ENCODE measurements around the gene GRM5. TPM values are rescaled to one million over a fixed set of nuclear protein-coding genes. Genes with fewer than 3 reads are reported as not detected.
A peak's percentile ranks its signal among the peaks of the same experiment; 100 is the strongest.

Gene GRM5
- polyA plus RNA-seq, 1 donor = 0.05 TPM

DNA sequence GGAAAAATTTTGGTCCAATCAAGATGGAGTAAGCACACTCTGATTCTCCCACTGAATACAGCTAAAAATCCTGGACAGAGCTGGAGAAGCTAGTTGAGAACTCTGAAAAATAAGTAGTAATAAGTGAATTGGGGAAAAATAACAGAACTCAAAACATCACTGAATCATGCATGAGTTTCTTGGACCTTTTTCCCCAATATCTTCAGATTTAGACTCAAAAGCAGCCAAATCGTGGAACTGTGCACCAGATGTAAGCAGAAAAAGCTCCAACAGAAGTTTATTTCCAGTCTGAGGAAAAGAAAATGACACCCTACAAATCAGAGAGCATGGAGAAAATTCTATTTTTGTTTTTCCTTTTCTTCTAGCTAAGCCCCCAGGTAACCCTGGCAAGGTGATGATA lies 448.6 kb downstream of the GRM5 start:
- DNase-seq = no peak

DNA sequence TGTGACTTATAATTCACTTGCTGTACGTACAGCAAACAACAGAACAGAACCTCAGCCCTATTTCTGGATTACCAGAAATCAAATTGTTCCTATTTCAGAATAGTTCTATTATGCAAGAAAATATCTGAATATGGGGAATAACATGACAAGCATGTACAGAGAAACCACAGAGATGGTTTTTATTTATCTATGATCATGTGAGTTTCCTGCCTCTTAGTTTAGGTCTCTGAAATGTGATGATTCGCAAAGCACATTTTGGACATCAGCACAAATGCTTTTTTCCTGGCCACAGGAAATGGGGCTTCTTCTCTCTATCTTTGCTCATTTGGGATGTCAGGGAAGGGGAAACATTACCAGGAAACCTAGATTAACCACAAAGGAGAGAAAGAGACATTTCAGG lies 461.5 kb downstream of the GRM5 start:
- DNase-seq = no peak

DNA sequence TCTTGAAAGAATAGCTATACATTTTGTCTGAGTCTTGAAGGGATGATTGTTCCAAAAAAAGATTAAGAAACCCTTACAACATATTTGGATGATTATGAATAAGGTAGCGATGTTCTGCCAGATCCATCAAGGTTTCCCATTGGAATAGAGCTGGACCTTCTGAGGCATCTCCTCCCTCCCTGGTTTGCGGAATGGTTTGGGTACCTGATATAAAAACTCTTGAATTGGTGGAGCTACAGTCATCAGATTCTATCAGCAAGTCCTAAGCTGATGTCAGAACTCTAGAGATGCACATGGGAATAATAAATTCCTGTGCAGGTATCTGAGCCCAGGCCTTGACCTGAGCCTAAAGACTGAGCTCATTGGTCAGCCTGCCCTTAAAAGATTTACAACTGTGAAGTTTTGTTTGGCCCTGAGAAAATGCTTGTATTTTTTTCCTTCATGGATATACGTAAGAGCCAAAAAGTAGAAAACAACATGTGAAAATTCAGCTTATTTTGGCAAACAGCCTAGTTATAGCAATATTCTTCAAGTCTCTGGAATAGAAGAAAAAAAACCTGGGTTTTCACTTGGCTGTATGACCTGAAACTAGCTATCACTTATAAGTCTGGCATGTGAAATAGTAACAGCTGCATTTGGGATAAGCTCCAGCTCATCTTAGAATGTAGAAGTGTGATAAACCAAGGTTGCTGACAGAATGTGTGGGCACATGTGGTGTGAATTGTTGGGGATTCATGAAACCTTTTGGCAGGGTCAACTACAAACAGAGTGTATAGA lies 462.5 kb downstream of the GRM5 start:
- peak; percentile 51 for DNase-seq

DNA sequence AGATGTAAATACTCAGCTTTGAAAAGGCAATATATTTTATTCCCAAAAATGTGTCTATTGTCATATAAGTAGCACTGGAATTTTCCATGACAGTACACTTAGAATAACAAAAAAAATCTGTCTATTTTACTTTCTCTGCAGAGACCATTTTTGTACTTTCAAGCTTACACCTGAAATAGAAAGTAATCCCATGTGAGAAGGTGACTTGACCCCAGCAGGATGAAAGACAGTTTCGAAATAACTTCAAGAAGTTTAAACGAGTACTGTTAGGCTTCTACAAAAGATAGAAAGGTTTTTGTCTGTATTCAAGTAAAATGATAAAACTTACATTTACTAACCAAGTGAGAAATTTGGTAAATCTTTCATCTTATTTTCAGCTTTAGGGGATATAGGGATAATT lies 468.4 kb downstream of the GRM5 start:
- no peak for DNase-seq

- no peak for DNase-seq
Observed at GRCh38 chr11:88596786-88597185, 469.0 kb downstream of the GRM5 start.

DNA sequence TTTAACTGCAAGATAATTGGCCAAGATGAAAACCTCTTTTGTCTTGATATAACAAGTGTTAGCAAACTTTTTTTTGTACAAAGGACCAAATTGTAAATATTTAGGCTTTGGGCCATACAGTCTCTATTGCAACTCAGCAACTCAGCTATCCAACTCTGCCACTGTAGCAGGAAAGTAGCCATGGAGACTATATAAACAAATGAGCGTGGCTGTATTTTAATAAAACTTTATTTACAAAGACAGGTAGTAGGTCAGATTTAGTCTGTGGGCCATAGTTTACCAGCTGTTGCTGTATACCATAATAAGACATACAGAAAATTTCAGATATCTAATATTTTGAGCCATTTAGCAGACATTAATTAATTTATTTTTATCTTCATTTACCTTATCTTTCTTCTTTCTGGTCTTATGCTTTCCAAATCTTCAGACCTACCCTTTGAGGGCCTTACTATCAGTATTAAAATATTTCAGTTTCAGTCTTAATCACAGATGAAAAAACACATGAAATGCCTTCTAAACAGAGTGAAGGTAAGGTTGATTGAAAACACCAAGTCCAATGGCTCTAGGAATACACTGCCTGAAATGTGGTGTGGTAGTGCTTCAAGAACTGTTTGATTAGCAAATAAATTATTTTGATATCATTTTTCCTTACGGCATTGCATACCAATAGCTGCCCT lies 471.4 kb downstream of the GRM5 start:
- no peak for DNase-seq

GRCh38 chr11:88590361-88590760 lies 475.4 kb downstream of the GRM5 start:
- no peak for DNase-seq

DNA sequence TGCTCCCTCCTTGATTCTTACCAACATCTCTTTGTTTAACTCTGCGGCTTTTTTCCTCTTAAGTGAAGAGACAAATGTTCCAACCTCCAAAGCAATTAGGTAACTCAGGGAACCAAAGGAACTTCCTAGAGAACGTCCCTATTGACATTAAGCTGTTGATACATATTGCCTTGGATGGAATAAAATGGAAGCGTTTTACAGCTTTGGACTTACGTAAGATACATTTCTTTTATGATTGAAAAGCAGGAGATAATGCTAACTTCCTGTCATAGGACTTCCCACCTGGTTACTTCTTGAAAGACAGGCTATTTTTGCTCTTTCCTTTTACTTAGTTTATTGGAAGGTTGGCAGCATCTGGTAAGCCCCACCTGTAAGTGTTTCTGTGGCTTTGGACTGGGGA lies 482.5 kb downstream of the GRM5 start:
- no peak for DNase-seq

DNA sequence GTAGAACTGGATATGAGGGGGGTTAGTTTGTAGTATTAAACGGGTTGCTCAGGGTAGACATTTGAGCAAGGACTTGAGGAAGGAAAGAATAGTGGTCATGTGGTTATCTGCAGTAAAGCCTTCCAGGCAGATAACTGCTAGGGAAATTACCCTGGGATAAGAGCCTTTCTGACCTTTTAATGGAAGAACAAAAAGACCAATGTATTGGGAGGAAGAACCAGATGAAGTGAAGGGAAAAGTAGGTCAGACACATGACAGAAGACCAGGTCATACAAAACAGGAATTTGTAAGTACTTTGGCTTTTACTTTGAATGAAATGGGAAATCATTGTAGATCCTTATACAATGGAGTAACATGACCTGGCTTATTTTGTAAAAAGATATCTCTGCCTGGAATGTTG lies 486.3 kb downstream of the GRM5 start:
- DNase-seq = no peak

DNA sequence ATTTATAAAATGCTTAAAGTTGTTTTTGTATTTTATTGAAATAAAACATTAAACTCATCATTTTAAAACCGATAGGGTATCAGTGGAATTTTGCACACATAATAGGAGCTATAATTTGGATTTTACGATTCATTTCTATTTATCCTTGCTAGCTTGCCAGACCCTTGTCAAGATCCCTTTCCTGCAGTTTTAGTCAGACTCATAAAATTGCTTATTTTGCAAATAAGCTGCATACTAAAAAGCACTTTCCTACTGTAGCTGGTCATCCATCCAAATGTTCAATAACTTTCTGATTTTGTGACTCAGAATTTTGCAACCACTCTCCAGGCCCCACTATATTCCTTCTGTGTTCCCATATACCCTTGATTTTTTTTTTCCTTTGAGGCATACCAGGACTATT lies 489.0 kb downstream of the GRM5 start:
- DNase-seq = no peak

GRCh38 chr11:88575916-88576315 lies 489.9 kb downstream of the GRM5 start:
- no peak for DNase-seq

GRCh38 chr11:88569342-88569741 lies 496.4 kb downstream of the GRM5 start:
- DNase-seq = no peak

DNA sequence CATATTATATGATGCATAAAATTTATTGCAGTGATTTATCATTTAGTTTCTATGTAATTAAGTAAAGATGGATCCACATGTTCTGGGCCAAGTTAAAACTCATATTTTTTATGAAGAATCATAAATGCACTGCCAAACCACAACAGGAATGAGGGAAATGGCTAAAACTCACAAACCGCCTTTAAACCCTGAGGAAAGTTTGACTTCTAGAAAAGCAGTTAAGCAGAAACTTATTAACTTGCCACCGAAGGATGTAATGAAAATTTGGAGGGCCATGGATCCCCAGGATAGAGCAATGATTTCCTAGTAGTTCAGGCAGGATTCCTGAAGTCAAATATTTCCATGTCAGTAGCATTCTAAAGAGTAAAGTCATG lies 510.0 kb downstream of the GRM5 start:
- DNase-seq = no peak

DNA sequence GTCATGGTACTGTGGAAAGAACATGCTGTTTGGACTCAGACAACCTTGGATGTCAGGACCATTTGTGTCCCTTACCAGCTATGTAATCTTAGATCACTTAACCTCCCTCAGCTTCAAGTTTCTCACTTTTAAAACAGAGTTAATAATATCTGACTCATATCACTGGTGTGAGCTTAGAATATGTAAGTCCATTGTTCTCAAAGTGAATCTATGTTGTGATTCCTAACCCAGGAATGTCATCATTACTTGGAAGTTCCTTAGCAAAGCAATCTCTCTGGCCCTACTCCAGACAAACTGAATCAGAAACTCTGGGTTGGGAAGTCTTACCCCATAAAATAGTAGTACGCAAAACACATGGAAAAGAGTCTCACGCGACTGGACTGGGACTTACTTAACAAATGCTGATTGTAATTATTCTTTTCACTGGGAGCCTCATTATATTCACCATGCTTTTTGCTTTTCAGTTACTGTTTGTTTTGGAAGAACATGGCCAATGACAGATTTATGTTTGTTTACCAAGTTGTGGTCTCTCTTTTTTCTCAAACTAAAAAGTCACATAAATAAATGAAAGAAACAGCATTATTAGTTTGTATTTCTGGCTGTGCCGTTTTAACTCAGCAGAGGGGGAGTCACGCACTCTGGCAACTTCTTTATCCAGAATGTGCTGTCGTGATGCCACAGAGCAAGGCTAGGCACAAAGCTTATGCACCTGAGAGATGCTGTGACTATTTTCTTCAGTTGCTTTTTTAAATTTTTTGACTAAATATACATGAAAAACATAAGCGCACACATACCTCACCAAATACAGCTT lies 510.6 kb downstream of the GRM5 start:
- peak; percentile 40 for DNase-seq

DNA sequence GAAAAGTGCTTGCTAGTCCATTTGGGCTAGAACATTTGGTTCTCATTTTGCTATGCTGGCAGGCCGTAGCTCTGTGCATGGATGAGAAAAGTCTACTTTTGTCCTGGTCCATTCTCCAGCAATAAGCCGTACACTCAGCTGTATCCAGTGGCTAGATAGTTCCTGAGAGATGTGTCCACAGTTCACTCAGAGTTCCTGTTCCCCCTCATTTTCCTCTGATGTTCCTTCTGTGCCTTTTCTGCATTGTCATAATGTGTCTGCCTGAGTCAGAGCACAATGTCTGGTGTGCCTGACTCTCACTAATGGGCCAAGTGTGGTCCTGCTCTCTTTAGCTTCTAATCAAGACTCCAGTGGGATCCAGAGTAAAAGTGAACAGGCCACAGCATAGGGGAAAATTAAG lies 512.6 kb downstream of the GRM5 start:
- no peak for DNase-seq

- no peak for DNase-seq
Observed at GRCh38 chr11:88552379-88553062, 513.3 kb downstream of the GRM5 start.

- no peak for DNase-seq
Observed at GRCh38 chr11:88544656-88545280, 521.0 kb downstream of the GRM5 start.

DNA sequence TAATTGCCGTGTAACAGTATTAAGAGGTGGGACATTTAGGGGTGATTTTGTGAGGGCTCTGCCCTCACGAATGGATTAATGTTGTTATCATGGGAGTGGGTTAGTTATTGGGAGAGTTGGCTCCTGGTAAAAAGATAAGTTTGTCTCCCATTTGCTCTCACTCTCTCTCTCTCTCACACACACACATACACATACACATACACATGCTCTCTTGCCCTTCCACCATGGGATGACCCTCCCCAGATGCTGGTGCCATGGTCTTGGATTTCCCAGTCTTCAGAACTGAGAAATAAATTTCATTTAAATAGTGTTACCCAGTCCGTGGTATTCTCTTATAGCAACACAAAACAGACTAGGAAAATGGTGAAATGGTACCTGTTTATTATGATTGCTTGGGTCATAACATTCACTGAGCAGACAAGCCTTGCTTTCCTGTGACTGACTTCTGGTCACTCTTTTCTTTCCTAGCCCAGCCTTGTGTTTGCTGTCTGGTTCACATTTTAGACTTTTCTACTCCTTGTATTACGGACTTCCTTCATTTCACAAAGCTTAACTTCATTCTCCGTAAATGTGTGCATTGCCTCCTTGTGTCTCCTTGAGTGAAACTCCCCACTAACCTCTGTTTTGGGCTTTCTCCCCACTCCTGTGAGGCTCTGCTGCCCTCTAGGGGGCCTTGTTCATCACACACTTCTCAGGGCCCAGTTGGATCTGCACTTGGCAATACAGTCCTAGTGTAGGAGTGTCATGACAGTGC lies 521.7 kb downstream of the GRM5 start:
- peak; percentile 85 for DNase-seq

GRCh38 chr11:88541006-88541405 lies 524.8 kb downstream of the GRM5 start:
- DNase-seq = no peak

DNA sequence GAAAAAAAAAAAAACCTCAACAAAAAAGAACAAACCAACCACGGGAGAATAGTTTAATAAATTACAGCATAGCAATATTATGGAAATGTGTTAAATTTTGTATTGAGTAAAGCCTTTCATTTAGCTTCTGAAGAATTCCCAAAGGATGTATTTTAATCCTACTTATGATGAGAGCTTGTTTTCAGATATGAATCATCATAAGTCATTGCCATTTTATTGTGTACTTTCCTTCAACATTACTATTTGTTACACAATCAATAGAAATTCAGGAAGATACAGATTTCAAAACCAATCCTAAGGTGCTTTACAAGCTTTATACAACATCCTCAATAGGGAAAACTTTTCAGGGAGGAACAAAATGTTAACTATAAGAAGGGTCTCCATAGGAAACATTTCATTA lies 527.7 kb downstream of the GRM5 start:
- DNase-seq = no peak

DNA sequence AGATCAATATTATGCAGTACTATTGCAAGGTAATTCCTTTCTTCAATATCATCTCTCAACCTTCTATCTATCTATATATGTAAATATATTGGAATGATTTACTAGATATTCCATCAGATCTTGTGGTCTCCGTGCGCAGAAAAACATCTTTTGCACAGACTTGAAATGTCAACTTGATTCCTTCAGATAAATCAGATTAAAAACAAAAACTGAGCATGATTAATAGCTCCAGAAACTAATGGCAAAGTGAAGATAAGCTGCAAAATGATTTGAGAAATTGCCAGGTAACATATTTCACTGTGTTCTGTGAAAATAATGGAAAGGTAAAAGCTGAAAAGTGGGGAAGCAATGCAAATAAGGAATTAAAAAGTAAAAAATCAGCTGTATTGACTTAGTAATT lies 528.2 kb downstream of the GRM5 start:
- DNase-seq = no peak

Measured in hindlimb muscle (tissue), 1 donor.